Muscle of leg (tissue), 11 donors: ENCODE results near the gene SHROOM2. TPM values are rescaled to one million over a fixed set of nuclear protein-coding genes. Genes with fewer than 3 reads are reported as not detected.

Source experiments
- DNase-seq: peaks from one replicate; pipeline ENCODE4 v3.0.0; 2013
- H3K27ac ChIP-seq: one replicate; pipeline ENCODE4 v1.5.1; 2013; ENCODE audit warnings: mild to moderate bottlenecking, low read length, control low read depth
- H3K27me3 ChIP-seq: one replicate; pipeline ENCODE4 v1.6.1; 2013; ENCODE audit warnings: low read length; ENCODE audit not compliant: control insufficient read depth, insufficient read depth
- H3K36me3 ChIP-seq: one replicate; pipeline ENCODE4 v1.6.1; 2013; ENCODE audit warnings: low read length; ENCODE audit not compliant: control insufficient read depth, insufficient read depth
- H3K4me1 ChIP-seq: one replicate; pipeline ENCODE4 v1.6.1; 2013; ENCODE audit warnings: low read length; ENCODE audit not compliant: control insufficient read depth, insufficient read depth
- H3K4me3 ChIP-seq: one replicate; pipeline ENCODE4 v1.5.1; 2013; ENCODE audit warnings: low read length, control low read depth
- H3K9me3 ChIP-seq: replicated peaks from 2 replicates; pipeline ENCODE4 v1.6.1; 2013; ENCODE audit warnings: low read depth, low read length; ENCODE audit not compliant: control insufficient read depth
- WGBS: methylation state at CpG from one replicate; pipeline ENCODE4 v1.1.5; 2013; ENCODE audit warnings: missing lambda C conversion rate; ENCODE audit not compliant: insufficient coverage; 5-methylcytosine and 5-hydroxymethylcytosine counted together
- polyA plus RNA-seq, 8 donors: library from polyadenylated mRNA; unstranded; fragments of 120-200 nt; gene quantifications; one replicate each; pipeline versions ENCODE4 v1.2.1 to v1.2.3, GENCODE V29; 2013; ENCODE audit warnings: inconsistent platforms in 1 of 8, low replicate concordance in 1 of 8; ENCODE audit not compliant: insufficient read length in 8 of 8, insufficient read depth in 1 of 8
- total RNA-seq: library from RNA; stranded (reverse); fragments of 120-200 nt; gene quantifications from one replicate; pipeline ENCODE4 v1.2.4, GENCODE V29; 2013

SHROOM2 gene
- total and polyA plus RNA-seq, 9 donors = 0.84 to 3.7 (median 1.7) TPM

- H3K9me3 ChIP-seq = peaks cover 9% of the 10 kb centered on the region
- H3K27me3 ChIP-seq = peaks cover 12% of the 10 kb centered on the region
- H3K4me3 ChIP-seq = no peak overlapping the region
- H3K27ac ChIP-seq = no peak overlapping the region
- no peaks in the 10 kb centered on the region for H3K36me3 ChIP-seq
- no peaks in the 10 kb centered on the region for H3K4me1 ChIP-seq
- 84% methylated on average over 2 of the region's 2 CpGs for WGBS
- no peak for DNase-seq
These were observed 167.2 kb downstream of the SHROOM2 start for GRCh38 chrX:9953396-9953795.

GRCh38 chrX:9955506-9955905 is 169.3 kb downstream of the SHROOM2 start:
- Histone ChIP-seq H3K4me3 (no peak overlapping the region), H3K36me3 (no peaks in the 10 kb centered on the region), H3K27me3 (peaks cover 11% of the 10 kb centered on the region), H3K27ac (no peak overlapping the region), H3K9me3 (peaks cover 9% of the 10 kb centered on the region), H3K4me1 (no peaks in the 10 kb centered on the region)
- no peak for DNase-seq
- 90% methylated on average over 5 of the region's 6 CpGs for WGBS

- no peak overlapping the region for H3K4me3 ChIP-seq
- peaks cover 7% of the 10 kb centered on the region for H3K9me3 ChIP-seq
- DNase-seq = no peak
- no peaks in the 10 kb centered on the region for H3K4me1 ChIP-seq
- no peaks in the 10 kb centered on the region for H3K36me3 ChIP-seq
- no CpG with 5 or more reads among the region's 9 CpGs for WGBS
- no peak overlapping the region for H3K27ac ChIP-seq
- peaks cover 10% of the 10 kb centered on the region for H3K27me3 ChIP-seq
These were observed 171.5 kb downstream of the SHROOM2 start for GRCh38 chrX:9957743-9958142.

GRCh38 chrX:9958183-9958582 is 172.0 kb downstream of the SHROOM2 start:
- Histone ChIP-seq H3K4me3 (no peak overlapping the region), H3K27me3 (peaks cover 9% of the 10 kb centered on the region), H3K36me3 (no peaks in the 10 kb centered on the region), H3K27ac (no peak overlapping the region), H3K4me1 (no peaks in the 10 kb centered on the region), H3K9me3 (peaks cover 4% of the 10 kb centered on the region)
- DNase-seq = no peak
- no CpG with 5 or more reads among the region's 5 CpGs for WGBS

- whole genome bisulfite sequencing = 82% methylated on average over 4 of the region's 5 CpGs
- no peaks in the 10 kb centered on the region for H3K9me3 ChIP-seq
- no peak overlapping the region for H3K27ac ChIP-seq
- no peaks in the 10 kb centered on the region for H3K4me1 ChIP-seq
- H3K36me3 ChIP-seq = no peaks in the 10 kb centered on the region
- no peak overlapping the region for H3K4me3 ChIP-seq
- H3K27me3 ChIP-seq = peaks cover 6% of the 10 kb centered on the region
- DNase-seq = no peak
These were observed 175.5 kb downstream of the SHROOM2 start for GRCh38 chrX:9961750-9962149.

- no peak for DNase-seq
- Histone ChIP-seq H3K4me3 (no peak within 1 kb of the TSS), H3K36me3 (no peaks in the 10 kb centered on the region), H3K9me3 (no peaks in the 10 kb centered on the region), H3K27ac (no peak within 1 kb of the TSS), H3K4me1 (no peaks in the 10 kb centered on the region), H3K27me3 (peaks cover 4% of the 10 kb centered on the region)
- 89% methylated on average over 7 of the region's 16 CpGs for WGBS
These were observed 180.7 kb downstream of the SHROOM2 start, which contains the start of gene CLDN34 for GRCh38 chrX:9966775-9967408. Gene CLDN34, plus strand, starts transcription at chrX:9967358. Its CDS starts 0 bp downstream, at chrX:9967358.

GRCh38 chrX:9977635-9978034 is 191.4 kb downstream of the SHROOM2 start:
- H3K4me3 ChIP-seq = no peak overlapping the region
- DNase-seq = no peak
- peaks cover 4% of the 10 kb centered on the region for H3K27me3 ChIP-seq
- H3K36me3 ChIP-seq = no peaks in the 10 kb centered on the region
- no peak overlapping the region for H3K27ac ChIP-seq
- H3K4me1 ChIP-seq = no peaks in the 10 kb centered on the region
- H3K9me3 ChIP-seq = peaks cover 11% of the 10 kb centered on the region
- 50% methylated on average over 1 of the region's 3 CpGs for WGBS

- WGBS = no CpG with 5 or more reads among the region's 7 CpGs
- Histone ChIP-seq H3K36me3 (no peaks in the 10 kb centered on the region), H3K27me3 (peaks cover 7% of the 10 kb centered on the region), H3K27ac (no peak overlapping the region), H3K9me3 (peaks cover 5% of the 10 kb centered on the region), H3K4me3 (no peak overlapping the region), H3K4me1 (no peaks in the 10 kb centered on the region)
- no peak for DNase-seq
These were observed 194.2 kb downstream of the SHROOM2 start for GRCh38 chrX:9980401-9980800.

GRCh38 chrX:9980927-9981326 is 194.7 kb downstream of the SHROOM2 start:
- Histone ChIP-seq H3K4me1 (no peaks in the 10 kb centered on the region), H3K27me3 (peaks cover 7% of the 10 kb centered on the region), H3K36me3 (no peaks in the 10 kb centered on the region), H3K4me3 (no peak overlapping the region), H3K27ac (no peak overlapping the region), H3K9me3 (peaks cover under 1% of the 10 kb centered on the region)
- 40% methylated on average over 1 of the region's 5 CpGs for WGBS
- no peak for DNase-seq

- no peaks in the 10 kb centered on the region for H3K9me3 ChIP-seq
- 78% methylated on average over 16 of the region's 18 CpGs for WGBS
- H3K27me3 ChIP-seq = peaks cover 8% of the 10 kb centered on the region
- DNase-seq = no peak
- no peaks in the 10 kb centered on the region for H3K4me1 ChIP-seq
- no peak overlapping the region for H3K4me3 ChIP-seq
- H3K36me3 ChIP-seq = no peaks in the 10 kb centered on the region
- H3K27ac ChIP-seq = no peak overlapping the region
These were observed 197.2 kb downstream of the SHROOM2 start for GRCh38 chrX:9983441-9983840.

GRCh38 chrX:9983846-9984245 is 197.6 kb downstream of the SHROOM2 start:
- H3K9me3 ChIP-seq = no peaks in the 10 kb centered on the region
- no peak for DNase-seq
- peaks cover 8% of the 10 kb centered on the region for H3K27me3 ChIP-seq
- 97% methylated on average over 9 of the region's 11 CpGs for WGBS
- H3K27ac ChIP-seq = no peak overlapping the region
- H3K36me3 ChIP-seq = no peaks in the 10 kb centered on the region
- H3K4me1 ChIP-seq = no peaks in the 10 kb centered on the region
- no peak overlapping the region for H3K4me3 ChIP-seq
